ENCODE data around the gene ARID4B.
"Not testable (repeated sequence)": the region's sequence is repeated elsewhere in the genome, so short reads cannot be mapped to it uniquely, and the experiment has no call there.

Gene ARID4B

DNA sequence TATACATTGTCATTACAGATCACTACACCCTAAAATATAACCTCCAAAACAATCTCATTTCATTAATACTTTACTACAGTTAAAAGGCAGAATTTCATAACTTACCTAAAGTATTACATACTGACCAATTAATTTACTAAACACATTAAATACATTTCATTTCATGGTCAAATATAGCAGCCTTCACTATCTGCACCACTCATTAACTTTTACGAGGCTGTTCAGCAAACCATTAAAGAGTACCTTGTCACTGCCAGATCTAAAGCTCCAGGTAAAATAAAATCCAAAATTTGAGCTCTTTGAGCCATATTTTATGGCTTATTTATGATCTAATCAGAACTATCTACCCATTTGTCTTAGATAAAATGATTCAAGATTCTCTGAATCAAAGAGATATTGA lies 100.6 kb downstream of the ARID4B start:
- no peak for DNase-seq (ENCODE audit: low read depth)

DNA sequence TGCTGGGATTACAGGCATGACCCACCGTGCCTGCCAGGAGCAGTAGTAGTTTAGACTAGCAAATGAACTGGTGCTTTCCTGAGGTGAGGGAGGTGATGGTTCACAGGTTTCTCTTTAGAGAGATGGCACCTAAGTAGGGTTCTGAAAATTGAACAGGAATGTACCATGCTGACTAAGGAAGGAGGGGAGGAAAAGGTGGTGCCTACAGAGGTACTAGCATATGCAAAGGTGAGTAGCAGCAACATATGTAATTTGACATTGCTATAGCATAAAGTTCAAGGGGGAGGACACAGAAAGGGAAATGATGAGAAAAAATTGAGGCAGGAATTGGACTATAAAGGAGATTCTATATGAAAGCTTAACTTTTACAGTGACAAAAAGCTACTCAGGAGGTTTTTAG lies 101.0 kb downstream of the ARID4B start:
- DNase-seq (ENCODE audit: low read depth): no peak

DNA sequence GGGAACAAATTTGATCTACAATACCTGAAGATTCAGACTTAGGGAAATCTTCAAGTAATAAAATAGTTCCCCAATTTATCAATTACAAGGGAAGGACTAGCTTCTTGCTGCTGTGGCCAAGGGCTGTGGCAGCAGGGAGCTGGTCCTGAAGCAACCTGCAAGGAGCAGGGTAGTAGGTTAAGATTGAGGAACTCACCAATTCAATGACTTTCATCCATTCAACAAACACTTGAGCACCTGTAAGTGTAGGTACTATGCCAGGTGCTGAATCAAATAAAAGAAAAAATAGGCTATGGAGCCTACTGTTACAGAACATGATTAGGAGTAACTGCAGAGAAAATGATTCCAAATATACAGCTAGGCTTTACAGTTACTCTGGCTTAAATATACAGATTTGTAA lies 102.7 kb downstream of the ARID4B start:
- DNase-seq (ENCODE audit: low read depth): no peak

DNA sequence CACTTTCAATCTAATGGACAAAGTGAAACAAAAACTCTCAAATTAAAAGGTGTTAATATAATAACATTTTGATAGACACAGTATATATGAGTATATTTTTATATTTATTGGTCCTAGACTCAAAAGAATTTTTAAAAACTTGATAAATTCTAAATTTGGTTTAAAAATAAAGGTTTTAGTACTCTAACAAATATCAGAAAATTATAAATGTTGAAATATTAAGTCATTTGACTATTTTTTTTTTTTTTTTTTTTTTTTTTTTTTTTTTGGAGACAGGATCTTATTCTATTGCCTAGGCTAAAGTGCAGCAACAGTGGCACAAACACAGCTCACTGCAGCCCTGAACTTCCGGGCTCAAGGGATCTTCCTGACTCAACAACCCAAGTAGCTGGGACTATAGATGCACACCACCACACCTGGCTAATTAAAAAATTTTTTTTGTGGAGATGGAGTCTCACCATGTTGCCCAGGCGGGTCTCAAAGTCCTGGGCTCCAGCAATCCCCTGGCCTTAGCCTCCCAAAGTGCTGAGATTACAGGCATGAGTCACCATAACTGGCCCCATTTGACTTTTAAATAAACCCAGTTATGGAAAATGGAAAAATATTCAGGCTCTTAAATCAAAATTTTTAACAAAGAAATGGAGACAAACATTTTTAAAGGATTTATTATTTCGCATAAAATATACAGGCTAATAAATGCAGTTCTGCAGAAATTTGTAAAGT lies 106.2 kb downstream of the ARID4B start:
- DNase-seq (ENCODE audit: low read depth): no peak

DNA sequence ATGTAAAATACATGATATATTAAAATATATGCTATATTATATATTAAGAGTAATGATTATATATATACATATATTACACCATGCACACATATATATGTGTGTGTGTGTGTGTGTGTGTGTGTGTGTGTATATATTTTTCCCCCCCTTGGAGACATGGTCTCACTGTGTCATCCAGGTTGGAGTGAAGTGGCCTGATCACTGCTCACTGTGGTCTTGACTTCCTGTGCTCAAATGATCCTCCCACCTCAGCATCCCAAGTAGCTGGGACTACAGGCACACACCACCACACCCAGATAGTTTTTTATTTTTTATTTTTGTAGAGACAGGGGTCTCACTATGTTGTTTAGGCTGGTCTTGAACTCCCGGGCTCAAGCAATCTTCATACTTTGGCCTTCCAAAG lies 112.5 kb downstream of the ARID4B start:
- no peak for DNase-seq (ENCODE audit: low read depth)

DNA sequence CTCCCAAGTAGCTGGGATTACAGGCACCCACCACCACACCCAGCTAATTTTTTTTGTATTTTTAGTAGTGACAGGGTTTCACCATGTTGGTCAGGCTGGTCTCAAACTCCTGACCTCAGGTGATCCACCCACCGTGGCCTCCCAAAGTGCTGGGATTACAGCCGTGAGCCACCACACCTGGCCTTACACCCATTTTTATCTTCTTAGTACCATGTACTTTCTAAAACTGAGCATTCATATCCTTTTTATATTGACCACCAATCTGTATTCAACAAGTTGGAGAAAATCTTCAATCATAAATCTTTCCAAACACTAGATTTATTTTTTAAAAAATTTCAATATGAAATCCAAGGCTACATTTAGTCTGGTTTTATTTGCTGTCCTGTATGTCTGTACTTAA lies 113.0 kb downstream of the ARID4B start:
- DNase-seq (ENCODE audit: low read depth): not testable (repeated sequence)

DNA sequence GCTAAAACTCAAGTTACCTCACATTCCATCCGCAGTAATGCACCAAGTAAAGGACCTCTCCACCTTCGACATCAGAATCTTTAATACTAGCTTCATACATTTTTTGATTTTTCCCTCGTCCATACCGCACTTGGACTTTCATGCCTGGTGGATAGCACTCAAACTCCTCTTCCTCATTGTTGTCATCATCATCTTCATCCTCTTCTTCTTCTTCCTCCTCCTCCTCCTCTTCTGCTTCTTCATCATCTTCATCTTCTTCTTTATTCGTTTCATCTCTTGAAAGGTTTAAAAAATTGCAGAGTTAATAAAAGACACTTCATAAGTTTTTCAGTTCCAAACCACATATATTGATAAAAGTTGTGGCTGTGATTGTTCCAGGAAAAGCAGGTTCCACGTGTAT lies 114.2 kb downstream of the ARID4B start:
- DNase-seq (ENCODE audit: low read depth): no peak

DNA sequence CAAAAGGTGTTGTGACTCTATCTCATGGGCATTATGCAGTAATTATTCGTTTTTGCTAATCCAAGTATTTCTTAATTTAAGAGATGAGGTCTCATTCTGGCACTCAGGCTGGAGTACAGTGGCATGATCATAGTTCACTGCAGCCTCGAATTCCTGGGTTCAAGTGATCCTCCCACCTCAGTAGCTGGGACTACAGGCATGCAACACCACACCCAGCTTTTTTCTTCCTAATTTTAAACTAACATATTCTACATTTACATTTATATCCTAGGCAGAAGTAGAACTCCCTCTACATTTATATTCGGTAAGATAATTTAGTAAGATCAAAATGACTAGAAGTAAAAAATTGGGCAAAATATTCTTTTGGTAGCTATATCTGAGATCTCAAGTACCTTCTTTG lies 116.5 kb downstream of the ARID4B start:
- no peak for DNase-seq (ENCODE audit: low read depth)

DNA sequence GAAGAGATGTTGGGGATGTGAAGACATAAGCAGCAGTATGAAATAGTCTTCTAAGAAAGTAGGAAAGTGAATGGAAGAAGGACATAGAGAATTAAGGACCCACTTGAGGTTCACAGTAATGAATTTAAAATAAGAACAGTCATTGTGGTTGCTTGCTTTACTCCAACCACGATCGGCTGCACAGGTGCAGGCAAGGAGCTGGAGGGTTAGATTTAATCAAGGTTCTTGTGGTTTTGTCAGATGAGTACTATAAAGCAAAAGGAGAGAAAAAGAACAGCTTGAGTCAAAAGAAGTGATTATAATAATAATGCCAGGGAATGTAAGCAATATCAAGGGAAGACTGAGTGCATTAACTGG lies 120.8 kb downstream of the ARID4B start:
- DNase-seq (ENCODE audit: low read depth): peak; percentile 3

DNA sequence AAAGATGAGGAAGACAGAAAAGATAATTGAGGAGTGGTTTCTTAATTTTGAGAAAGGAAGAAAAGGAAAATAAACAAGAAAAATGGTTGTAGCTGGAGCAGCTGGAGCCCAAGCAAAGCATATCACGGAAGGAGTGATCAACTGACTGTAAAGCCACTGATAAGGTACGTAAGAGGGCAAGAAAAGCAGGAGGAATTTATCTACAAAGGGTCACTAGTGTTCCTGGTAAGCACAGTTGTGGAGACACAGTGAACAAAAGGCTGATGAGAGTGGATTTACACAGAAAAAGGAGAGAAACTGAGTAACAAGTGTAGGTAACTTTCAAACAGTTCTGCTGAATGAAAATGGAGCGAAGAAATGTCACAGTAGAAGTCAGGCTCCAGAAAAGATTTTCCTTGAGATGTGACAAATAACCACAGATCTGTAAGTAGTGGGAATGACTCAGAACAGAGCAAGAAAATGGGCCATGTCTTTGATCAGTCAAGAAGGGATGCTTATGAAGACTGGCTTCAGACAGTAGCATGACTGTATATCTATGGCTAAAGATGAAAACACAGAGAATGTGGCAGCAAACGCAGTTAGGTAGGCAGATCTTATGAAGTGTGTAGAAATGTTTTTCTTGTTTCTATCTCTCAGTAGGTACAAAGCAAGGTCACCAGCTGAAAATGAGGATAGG lies 121.3 kb downstream of the ARID4B start:
- no peak for DNase-seq (ENCODE audit: low read depth)

DNA sequence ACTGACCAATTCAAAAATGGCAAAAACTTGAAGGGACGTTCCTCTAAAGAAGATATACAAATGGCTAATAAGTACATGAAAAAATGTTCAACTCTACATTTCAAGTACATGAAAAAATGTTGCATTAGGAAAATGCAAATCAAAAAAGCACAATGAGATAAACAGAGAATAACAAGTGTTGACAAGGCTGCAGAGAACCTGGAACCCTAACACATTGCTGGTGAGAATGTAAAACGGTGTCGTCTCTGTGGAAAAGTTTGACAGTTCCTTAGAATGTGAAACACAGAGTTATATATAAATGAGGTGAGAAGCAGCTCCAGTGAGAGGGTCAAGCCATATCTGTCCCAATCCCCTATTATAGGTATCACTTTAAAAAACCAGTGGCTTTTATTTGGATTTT lies 122.3 kb downstream of the ARID4B start:
- no peak for DNase-seq (ENCODE audit: low read depth)

DNA sequence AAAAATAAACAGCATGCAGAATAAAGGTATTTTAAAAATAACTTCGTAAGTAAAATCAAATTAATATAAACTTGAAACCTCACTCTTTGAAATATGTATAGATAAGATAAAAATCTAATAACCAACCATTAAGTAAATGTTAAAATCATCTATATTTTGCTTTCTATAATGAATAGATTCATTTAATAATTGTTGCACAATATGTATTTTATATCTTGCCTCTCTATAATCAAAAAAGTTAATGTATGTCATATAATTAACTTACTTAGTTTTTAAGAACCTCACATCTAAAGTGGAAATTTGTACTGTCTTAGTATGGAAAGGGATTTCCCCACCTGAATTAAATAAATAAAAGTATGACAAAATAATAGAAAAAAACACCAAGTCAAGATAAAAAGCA lies 124.6 kb downstream of the ARID4B start:
- DNase-seq (ENCODE audit: low read depth): no peak

DNA sequence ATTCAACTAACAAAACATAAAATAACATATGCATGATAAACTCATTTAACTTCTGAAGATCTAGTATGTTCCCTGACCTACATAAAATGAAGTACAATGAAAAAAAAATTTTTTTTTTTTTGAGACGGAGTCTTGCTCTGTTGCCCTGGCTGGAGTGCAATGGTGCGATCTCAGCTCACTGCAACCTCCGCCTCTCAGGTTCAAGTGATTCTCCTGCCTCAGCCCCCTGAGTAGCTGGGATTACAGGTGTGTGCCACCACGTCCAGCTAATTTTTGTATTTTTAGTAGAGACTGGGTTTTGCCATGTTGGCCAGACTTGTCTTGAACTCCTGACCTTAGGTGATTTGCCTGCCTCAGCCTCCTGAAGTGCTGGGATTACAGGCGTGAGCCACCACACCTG lies 125.5 kb downstream of the ARID4B start:
- not testable (repeated sequence) for DNase-seq (ENCODE audit: low read depth)

DNA sequence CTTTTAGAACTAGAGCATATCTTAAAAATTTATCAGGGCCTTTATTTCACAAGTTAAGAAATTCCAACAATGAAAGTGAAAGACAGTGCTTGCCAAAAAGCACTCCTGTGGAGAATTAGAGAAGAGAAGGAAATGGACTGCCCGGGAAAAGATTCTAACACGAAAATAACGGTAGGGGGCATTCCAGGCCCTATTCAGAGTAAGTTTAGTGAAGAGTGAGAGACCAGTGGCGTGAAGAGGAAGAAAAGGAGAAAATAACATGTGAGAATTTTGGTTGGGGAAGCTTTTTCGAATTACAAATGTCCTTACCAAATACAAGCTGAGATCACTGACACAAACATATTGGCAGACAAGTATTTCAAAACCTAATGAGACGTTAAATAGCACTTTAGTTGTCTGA lies 128.5 kb downstream of the ARID4B start:
- no peak for DNase-seq (ENCODE audit: low read depth)

DNA sequence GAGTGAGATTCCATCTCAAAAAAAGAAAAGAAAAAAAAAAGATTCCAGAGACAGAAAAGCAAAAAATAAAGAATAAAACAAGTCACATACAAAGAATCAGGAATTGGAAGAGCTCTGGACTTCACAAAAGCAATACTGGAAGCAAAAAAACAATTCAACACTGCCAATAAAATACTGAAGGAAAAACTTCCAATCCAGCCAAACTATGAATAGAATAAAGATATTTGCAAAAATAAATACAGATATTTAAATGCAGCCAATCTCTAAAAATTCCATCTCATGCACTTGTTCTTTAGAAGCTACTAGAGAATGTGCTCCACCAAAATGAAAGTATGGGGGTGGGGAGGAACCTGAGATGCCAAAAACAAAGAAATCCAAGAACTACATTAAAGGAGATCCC lies 137.5 kb downstream of the ARID4B start:
- DNase-seq (ENCODE audit: low read depth): no peak

DNA sequence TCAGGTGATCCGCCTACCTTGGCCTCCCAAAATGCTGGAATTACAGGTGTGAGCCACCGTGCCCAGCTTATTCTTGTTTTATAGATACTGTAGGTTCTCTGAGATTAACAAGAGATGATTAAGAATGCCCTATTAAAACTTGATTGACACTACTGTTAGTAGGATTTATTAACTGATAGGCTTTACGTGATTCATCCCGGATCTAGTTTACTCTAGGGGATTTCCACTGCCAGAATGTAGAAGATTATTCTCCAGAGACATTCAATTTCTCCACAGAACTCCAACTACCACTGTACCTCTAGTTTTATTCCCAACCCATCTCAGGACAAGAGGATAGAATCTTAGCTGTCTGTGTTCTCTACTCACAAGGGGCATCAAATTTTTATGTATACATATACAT lies 140.7 kb downstream of the ARID4B start:
- DNase-seq (ENCODE audit: low read depth): no peak

DNA sequence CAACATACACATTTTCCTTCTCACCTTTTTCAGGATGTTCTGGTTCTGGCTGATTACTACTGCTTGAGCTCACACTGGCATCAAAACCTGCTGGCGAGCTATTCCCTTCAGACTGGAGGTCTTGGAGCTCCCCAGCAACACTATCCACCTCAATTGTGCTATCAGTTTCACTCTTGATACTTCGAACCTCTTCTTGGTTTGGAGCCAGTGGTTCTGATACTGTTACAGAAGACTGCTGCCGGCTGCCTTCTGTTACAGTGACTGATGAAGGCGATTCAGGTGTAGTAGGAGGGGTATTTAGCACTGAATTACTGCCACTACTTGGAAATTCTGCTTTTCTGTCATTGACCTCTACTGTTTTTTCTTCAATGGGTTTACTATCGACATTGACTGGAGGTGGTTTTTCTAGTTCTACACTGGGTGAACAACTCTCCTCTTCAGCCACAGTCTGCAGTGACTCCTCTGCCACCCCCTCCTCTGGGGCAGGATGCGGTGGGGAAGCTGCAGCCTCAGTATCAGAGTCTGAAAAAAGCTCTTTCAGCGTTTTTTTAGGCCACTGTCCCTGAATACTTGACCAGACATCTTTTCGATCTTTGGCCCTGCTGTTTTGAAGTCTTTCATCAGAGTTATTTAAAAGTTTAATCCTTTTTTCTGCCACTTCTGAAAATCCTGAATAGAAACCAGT lies 146.3 kb downstream of the ARID4B start:
- no peak for DNase-seq (ENCODE audit: low read depth)

DNA sequence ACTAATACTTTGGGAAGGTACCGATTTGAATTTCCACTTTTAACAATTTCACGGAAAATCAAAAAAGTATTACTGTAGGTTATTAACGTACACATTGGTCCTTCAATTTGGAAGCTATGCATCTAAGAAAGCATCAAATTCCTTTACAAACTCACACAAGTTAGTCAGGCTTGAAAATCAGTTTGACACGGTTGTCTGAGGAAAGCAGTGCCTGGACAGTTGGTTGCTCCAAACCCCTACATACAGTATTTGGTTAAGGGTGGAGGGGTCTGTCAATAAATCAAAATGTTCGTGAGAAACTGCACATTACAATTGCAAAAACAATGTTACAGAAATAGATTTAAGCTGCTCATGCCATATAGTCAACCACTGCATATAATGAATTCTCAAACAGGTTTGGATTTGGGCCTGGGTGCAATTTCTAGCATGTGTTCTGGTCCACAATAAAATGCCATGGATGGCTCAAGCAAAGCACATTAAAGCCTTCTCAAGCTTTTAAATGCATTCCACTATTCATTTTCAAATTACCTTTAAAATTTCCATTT lies 147.0 kb downstream of the ARID4B start:
- DNase-seq (ENCODE audit: low read depth): no peak

DNA sequence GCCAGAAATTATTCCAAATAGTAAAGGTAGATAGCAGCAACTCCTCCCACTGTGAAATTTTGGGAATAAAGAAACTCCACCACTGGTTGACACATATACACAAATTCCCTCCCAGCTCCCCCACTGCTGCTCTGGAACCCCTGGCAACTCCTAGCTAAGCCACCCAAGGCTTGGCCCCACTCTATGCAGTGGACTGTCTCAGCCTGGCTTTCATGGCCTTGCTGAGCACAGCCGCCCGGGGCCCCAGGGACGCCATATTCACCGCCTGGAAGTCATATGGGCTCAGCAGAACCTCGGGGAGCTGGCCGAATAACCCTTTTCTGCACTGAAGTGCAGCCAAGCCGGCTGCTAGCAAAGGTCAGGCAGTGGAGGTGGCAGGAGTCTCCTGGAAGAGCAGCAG lies 151.5 kb downstream of the ARID4B start:
- no peak for DNase-seq (ENCODE audit: low read depth)

DNA sequence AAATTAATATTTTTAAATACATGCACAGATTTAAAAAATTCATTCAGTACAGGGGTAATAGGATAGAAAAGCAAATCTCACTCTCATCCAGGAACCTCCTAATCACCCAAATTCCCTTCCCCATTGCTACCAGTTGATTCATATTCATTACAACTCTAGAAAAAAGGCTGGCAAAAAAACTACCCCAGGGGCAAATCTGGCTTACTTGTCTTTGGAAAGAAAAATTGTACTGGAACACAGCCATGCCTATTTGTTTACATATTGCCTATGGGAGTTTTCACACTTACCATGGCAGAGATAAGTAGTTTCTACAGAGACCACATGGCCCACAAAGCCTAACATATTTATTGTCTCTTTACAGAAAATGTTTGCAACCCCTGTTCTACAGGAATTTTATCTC lies 158.0 kb downstream of the ARID4B start:
- no peak for DNase-seq (ENCODE audit: low read depth)

DNA sequence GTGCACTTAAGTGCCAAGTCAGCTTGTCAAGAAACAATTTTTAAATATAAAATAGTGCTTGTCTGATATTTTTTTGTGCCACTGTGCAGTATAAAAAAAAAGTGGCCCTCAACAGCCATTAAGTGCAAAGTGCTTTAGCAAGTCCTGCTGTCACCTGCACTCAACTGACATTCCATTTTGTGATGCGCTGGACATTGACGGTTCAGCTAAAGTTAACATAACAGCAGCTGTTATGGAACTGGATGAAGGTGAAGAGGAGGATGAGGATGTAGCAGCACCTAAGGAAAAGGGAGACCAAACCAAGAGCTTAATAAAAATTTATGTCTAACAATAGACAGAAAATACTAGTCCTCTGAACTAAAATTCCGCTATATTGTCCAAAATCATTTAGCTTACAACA lies 159.6 kb downstream of the ARID4B start:
- DNase-seq (ENCODE audit: low read depth): no peak

DNA sequence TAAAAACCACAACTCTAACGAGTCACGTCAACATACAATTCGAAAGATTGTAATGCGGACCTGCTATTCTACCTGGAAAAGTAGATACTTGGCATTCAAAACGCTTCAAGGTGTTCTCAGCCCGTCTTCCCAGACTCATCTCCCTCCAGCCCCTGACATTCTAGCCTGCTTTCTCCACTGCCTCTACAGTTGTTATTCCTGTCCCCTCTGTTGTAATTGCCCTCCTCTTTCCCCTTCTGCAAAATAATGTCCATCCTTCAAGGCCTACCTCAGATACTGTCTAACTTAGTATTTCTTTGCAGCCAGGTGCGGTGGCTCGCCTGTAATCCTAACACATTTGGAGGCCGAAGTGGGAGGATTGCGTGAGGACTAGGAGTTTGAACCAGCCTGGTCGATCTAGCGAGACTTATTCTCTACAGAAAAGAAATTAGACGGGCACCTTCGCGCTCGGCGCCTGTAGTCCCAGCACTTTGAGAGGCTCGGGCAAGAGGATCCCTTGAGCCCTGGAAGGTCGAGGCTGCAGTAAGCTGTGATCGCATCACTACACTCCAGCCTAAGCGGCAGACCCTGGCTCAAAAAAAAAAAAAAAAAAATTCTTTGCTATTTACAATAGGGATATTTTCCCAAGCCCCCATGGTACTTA lies 166.2 kb downstream of the ARID4B start:
- DNase-seq (ENCODE audit: low read depth): no peak
